NT2/D1 (cell line): ENCODE results near the gene KRTAP2-1.

Experiments
- YY1 ChIP-seq: IDR thresholded peaks from 2 replicates; pipeline ENCODE4 v1.6.1; 2011; ENCODE audit not compliant: insufficient read length, insufficient read depth
- ZNF274 ChIP-seq: IDR thresholded peaks from 2 replicates; pipeline ENCODE4 v1.6.1; 2011; ENCODE audit warnings: mild to moderate bottlenecking, low read depth, low read length

- TF ChIP-seq YY1 (no peak), ZNF274 (no peak)
Observed at GRCh38 chr17:41002814-41003213, 44.3 kb downstream of the KRTAP2-1 start.
